Thyroid gland (tissue), 4 donors: Measurements from ENCODE around the gene REXO1. TPM values are rescaled to one million over a fixed set of nuclear protein-coding genes. Genes with fewer than 3 reads are reported as not detected.

Experiments used
- DNase-seq, 2 donors: peaks; one replicate each; pipeline ENCODE4 v3.0.0-alpha.2; 2019
- H3K27ac ChIP-seq, 3 donors: fragments of 200-600 bp; sonication (generic); 1 replicate in 2 of 3; 2 replicates in 1 of 3; pipeline ENCODE4 v1.5.1; 2016 to 2019; ENCODE audit warnings: mild to moderate bottlenecking in 1 of 3, moderate library complexity in 1 of 3
- H3K27me3 ChIP-seq: fragments of 200-600 bp; sonication (generic); one replicate; pipeline ENCODE4 v1.5.1; 2019
- H3K36me3 ChIP-seq, 2 donors: fragments of 200-600 bp; sonication (generic); one replicate each; pipeline ENCODE4 v1.5.1; 2016 to 2019
- H3K4me1 ChIP-seq, 2 donors: fragments of 200-600 bp; sonication (generic); one replicate each; pipeline ENCODE4 v1.5.1; 2017 to 2019
- H3K4me3 ChIP-seq, 3 donors: fragments of 200-600 bp; sonication (generic); replicated peaks in 1 of 3; 1 replicate in 2 of 3; 2 replicates in 1 of 3; pipeline ENCODE4 v1.5.1; 2016; ENCODE audit warnings: mild to moderate bottlenecking in 1 of 3
- H3K9me3 ChIP-seq: fragments of 200-600 bp; sonication (generic); one replicate; pipeline ENCODE4 v1.5.1; 2017
- CTCF ChIP-seq, 6 experiments: fragments of 200-600 bp in 3 of 6; fragments of 450-650 bp in 3 of 6; sonication (generic) in 3 of 6; IDR thresholded peaks; one replicate each; pipeline ENCODE4 v1.5.1; 2016 to 2019; ENCODE audit warnings: antibody characterized with exemption in 6 of 6, mild to moderate bottlenecking in 2 of 6, inconsistent platforms in 1 of 6, moderate library complexity in 1 of 6
- POLR2A ChIP-seq, 2 donors: fragments of 450-650 bp; IDR thresholded peaks; one replicate each; pipeline ENCODE4 v1.6.1; 2017; ENCODE audit warnings: antibody characterized with exemption in 2 of 2, mild to moderate bottlenecking in 2 of 2, moderate library complexity in 1 of 2
- WGBS, 2 donors: methylation state at CpG; one replicate each; pipeline ENCODE4 v1.1.5; 2017; 5-methylcytosine and 5-hydroxymethylcytosine counted together
- intact Hi-C: fragments of 100-400 bp; cut with DNase I; formaldehyde crosslinking; loops from one replicate; pipeline ENCODE4 v1.15.1; 2023
- microRNA counts, 2 donors: library from miRNA; unstranded; fragments of <30 nt; microRNA quantifications; one replicate each; lab custom pipeline; 2016 to 2017
- microRNA-seq: library from miRNA; unstranded; fragments of <30 nt; microRNA quantifications from one replicate; pipeline ENCODE4, GENCODE V29; 2016
- total RNA-seq, 4 donors: library from RNA; depleted of rRNA; stranded (reverse); fragments of >200 nt; gene quantifications; one replicate each; pipeline ENCODE4 v1.2.3, GENCODE V29; 2016

Gene REXO1
- total RNA-seq, 4 donors from 2014 or later, result 14.0 to 21.8 (median 17.2) TPM

- Histone ChIP-seq H3K36me3 (no peaks in the 10 kb centered on the region), H3K4me3 (no peak overlapping the region), H3K4me1 (no peaks in the 10 kb centered on the region), H3K9me3 (no peaks in the 10 kb centered on the region), H3K27ac (no peak overlapping the region), H3K27me3 (peaks cover 23% of the 10 kb centered on the region)
- DNase-seq, result no peak
- 10 to 13% methylated on average over 7 to 8 of the region's 10 CpGs for WGBS, 2 donors
- TF ChIP-seq CTCF (IDR thresholded peaks at IDR 0.05) (no peak), POLR2A (IDR thresholded peaks at IDR 0.05) (no peak)
- intact Hi-C loops, result loop anchor here (5.0 kb wide), 1 partner anchor 225 kb away; no protein-coding TSS in a partner anchor
Measured at GRCh38 chr19:1766800-1767352, 81.4 kb downstream of the REXO1 start.

- Histone ChIP-seq H3K9me3 (no peaks in the 10 kb centered on the region), H3K4me3 (no peak overlapping the region), H3K27ac (no peak overlapping the region), H3K27me3 (peaks cover 23% of the 10 kb centered on the region), H3K4me1 (no peaks in the 10 kb centered on the region), H3K36me3 (no peaks in the 10 kb centered on the region)
- no peak for DNase-seq
- no peak for TF ChIP-seq CTCF (IDR thresholded peaks at IDR 0.05)
- WGBS, 2 donors, result 0 to 4% methylated on average over 20 to 29 of the region's 38 CpGs
- intact Hi-C loops, result loop anchor here (5.0 kb wide), 1 partner anchor 224 kb away; no protein-coding TSS in a partner anchor
Measured at GRCh38 chr19:1765904-1766799, 82.1 kb downstream of the REXO1 start.

MicroRNAs within 50 kb of the gene (microRNA counts, 767-probe panel; counts per million panel counts)
- 0 counts per million in 2 donors for microRNA hsa-miR-1909-3p (lab: Ali Mortazavi, UCI)

Small RNAs within 50 kb of the gene (microRNA-seq; reads per million reads assigned to microRNA genes)
- not detected for gene MIR1909

Other genes starting within 250 kb of the REXO1 start
- 100 to 1,000 TPM in 1 of 4 donors, 10 to 100 TPM in 3; 52.0 to 154 (median 61.9) TPM for gene UQCR11, start 243.0 kb downstream of the REXO1 start, total RNA-seq
- 10 to 100 TPM; 28.6 to 70.6 (median 43.8) TPM for gene TCF3, start 195.9 kb downstream of the REXO1 start, total RNA-seq
- gene ONECUT3, start 95.0 kb downstream of the REXO1 start, total RNA-seq, result not detected
- 1 to 10 TPM in 3 of 4 donors, not detected in 1; 1.3 to 2.0 (median 1.6) TPM for gene ATP8B3, start 36.2 kb downstream of the REXO1 start, total RNA-seq
- 1 to 10 TPM; 1.8 to 6.4 (median 3.4) TPM for gene KLF16, start 15.1 kb upstream of the REXO1 start, total RNA-seq
- 100 to 1,000 TPM in 1 of 4 donors, 10 to 100 TPM in 3; 86.8 to 134 (median 91.4) TPM for gene ABHD17A, start 37.0 kb upstream of the REXO1 start, total RNA-seq
- gene ADAT3, start 56.9 kb upstream of the REXO1 start, total RNA-seq, result 10 to 100 TPM in 2 of 4 donors, 1 to 10 TPM in 2; 4.0 to 14.6 (median 8.3) TPM
- gene SCAMP4, start 56.9 kb upstream of the REXO1 start, total RNA-seq, result 100 to 1,000 TPM in 3 of 4 donors, 10 to 100 TPM in 1; 69.5 to 269 (median 137) TPM
- gene CSNK1G2, start 92.7 kb upstream of the REXO1 start, total RNA-seq, result 10 to 100 TPM; 47.2 to 67.6 (median 60.8) TPM
- 10 to 100 TPM; 74.8 to 89.9 (median 76.2) TPM for gene BTBD2, start 167.2 kb upstream of the REXO1 start, total RNA-seq
- gene MKNK2, start 202.8 kb upstream of the REXO1 start, total RNA-seq, result 100 to 1,000 TPM; 106 to 161 (median 123) TPM
- 10 to 100 TPM; 18.5 to 40.4 (median 26.6) TPM for gene MOB3A, start 247.8 kb upstream of the REXO1 start, total RNA-seq
- 1 to 10 TPM; 1.1 to 4.2 (median 2.9) TPM for gene IZUMO4, start 248.4 kb upstream of the REXO1 start, total RNA-seq